HG03095 (cell line): Measurements from ENCODE around the gene DTNBP1.

Experiments
- ATAC-seq: cut with Tn5 transposase; IDR thresholded peaks from one replicate; pipeline ENCODE4 v1.9.1; 2021; ENCODE audit warnings: moderate library complexity; ENCODE audit not compliant: unreplicated experiment

Gene DTNBP1

GRCh38 chr6:15489261-15489962 lies 173.4 kb downstream of the DTNBP1 start:
- no peak for ATAC-seq

GRCh38 chr6:15487262-15487661 lies 175.6 kb downstream of the DTNBP1 start:
- ATAC-seq, result no peak

- no peak for ATAC-seq
These were observed 176.9 kb downstream of the DTNBP1 start for GRCh38 chr6:15485936-15486335.

- no peak for ATAC-seq
These were observed 178.0 kb downstream of the DTNBP1 start for GRCh38 chr6:15484821-15485220.

- ATAC-seq, result no peak
These were observed 178.7 kb downstream of the DTNBP1 start for GRCh38 chr6:15484140-15484539.

GRCh38 chr6:15483060-15483459 lies 179.8 kb downstream of the DTNBP1 start:
- no peak for ATAC-seq

- no peak for ATAC-seq
These were observed 181.2 kb downstream of the DTNBP1 start for GRCh38 chr6:15481390-15482291.

GRCh38 chr6:15480525-15480924 lies 182.3 kb downstream of the DTNBP1 start:
- no peak for ATAC-seq

- ATAC-seq, result no peak
These were observed 183.1 kb downstream of the DTNBP1 start for GRCh38 chr6:15479761-15480160.

GRCh38 chr6:15477746-15478145 lies 185.1 kb downstream of the DTNBP1 start:
- ATAC-seq, result no peak

GRCh38 chr6:15476631-15477380 lies 186.0 kb downstream of the DTNBP1 start:
- no peak for ATAC-seq

- no peak for ATAC-seq
These were observed 187.0 kb downstream of the DTNBP1 start for GRCh38 chr6:15475872-15476271.

GRCh38 chr6:15475261-15475660 lies 187.6 kb downstream of the DTNBP1 start:
- no peak for ATAC-seq

GRCh38 chr6:15474196-15474595 lies 188.6 kb downstream of the DTNBP1 start:
- ATAC-seq, result no peak

GRCh38 chr6:15473741-15474161 lies 189.1 kb downstream of the DTNBP1 start:
- ATAC-seq, result no peak

GRCh38 chr6:15473174-15473573 lies 189.7 kb downstream of the DTNBP1 start:
- no peak for ATAC-seq
